WERI-Rb-1 (cell line): Measurements from ENCODE around the gene FGF3.

Experiments used
- DNase-seq: peaks from one replicate; pipeline ENCODE4 v3.0.0-alpha.2; 2020
- H3K27ac ChIP-seq: fragments of 250-450 bp; sonication (Bioruptor Pico); 2 replicates; pipeline ENCODE4 v1.5.1; 2020; ENCODE audit warnings: mild to moderate bottlenecking, moderate library complexity
- H3K27me3 ChIP-seq: fragments of 250-450 bp; sonication (Bioruptor Pico); 2 replicates; pipeline ENCODE4 v1.5.1; 2021; ENCODE audit warnings: mild to moderate bottlenecking, low read depth, moderate library complexity; ENCODE audit not compliant: insufficient read depth, severe bottlenecking
- H3K36me3 ChIP-seq: fragments of 250-450 bp; sonication (Bioruptor Pico); 2 replicates; pipeline ENCODE4 v1.5.1; 2020; ENCODE audit warnings: mild to moderate bottlenecking, moderate library complexity
- H3K4me3 ChIP-seq: 2 replicates; pipeline ENCODE4 v1.5.1; 2011; ENCODE audit warnings: low read depth, mild to moderate bottlenecking, control low read depth, low read length
- H3K9me3 ChIP-seq: fragments of 250-450 bp; sonication (Bioruptor Pico); 2 replicates; pipeline ENCODE4 v1.5.1; 2021; ENCODE audit warnings: mild to moderate bottlenecking, moderate library complexity; ENCODE audit not compliant: severe bottlenecking
- CTCF ChIP-seq: IDR thresholded peaks from 2 replicates; pipeline ENCODE4 v1.5.1; 2011; ENCODE audit warnings: low read depth, mild to moderate bottlenecking, control low read depth, inconsistent platforms, low read length

FGF3 gene

GRCh38 chr11:69841859-69842698 is 22.9 kb upstream of the FGF3 start:
- Histone ChIP-seq H3K9me3 (no peaks in the 10 kb centered on the region), H3K27ac (no peak overlapping the region), H3K27me3 (peaks cover 28% of the 10 kb centered on the region), H3K36me3 (no peaks in the 10 kb centered on the region), H3K4me3 (no peak overlapping the region)
- peak; percentile 39 for TF ChIP-seq CTCF
- DNase-seq: no peak

GRCh38 chr11:69841170-69841858 is 22.1 kb upstream of the FGF3 start:
- no peak overlapping the region for H3K4me3 ChIP-seq
- DNase-seq: no peak
- H3K27ac ChIP-seq: no peak overlapping the region
- TF ChIP-seq CTCF: no peak
- H3K27me3 ChIP-seq: peaks cover 28% of the 10 kb centered on the region
- H3K9me3 ChIP-seq: no peaks in the 10 kb centered on the region
- H3K36me3 ChIP-seq: no peaks in the 10 kb centered on the region

GRCh38 chr11:69840371-69841169 is 21.4 kb upstream of the FGF3 start:
- DNase-seq: no peak
- H3K4me3 ChIP-seq: no peak overlapping the region
- H3K9me3 ChIP-seq: no peaks in the 10 kb centered on the region
- no peak overlapping the region for H3K27ac ChIP-seq
- H3K27me3 ChIP-seq: peaks cover 24% of the 10 kb centered on the region
- TF ChIP-seq CTCF: no peak
- no peaks in the 10 kb centered on the region for H3K36me3 ChIP-seq

GRCh38 chr11:69839516-69839915 is 20.3 kb upstream of the FGF3 start:
- H3K27ac ChIP-seq: no peak overlapping the region
- peaks cover 21% of the 10 kb centered on the region for H3K27me3 ChIP-seq
- H3K4me3 ChIP-seq: no peak overlapping the region
- no peak for TF ChIP-seq CTCF
- H3K36me3 ChIP-seq: no peaks in the 10 kb centered on the region
- no peak for DNase-seq
- no peaks in the 10 kb centered on the region for H3K9me3 ChIP-seq

GRCh38 chr11:69837791-69838190 is 18.6 kb upstream of the FGF3 start:
- Histone ChIP-seq H3K4me3 (no peak overlapping the region), H3K9me3 (no peaks in the 10 kb centered on the region), H3K27me3 (peaks cover 15% of the 10 kb centered on the region), H3K27ac (no peak overlapping the region), H3K36me3 (no peaks in the 10 kb centered on the region)
- no peak for DNase-seq
- no peak for TF ChIP-seq CTCF
